ENCODE measurements around the gene RPL12. TPM values are rescaled to one million over a fixed set of nuclear protein-coding genes. Genes with fewer than 3 reads are reported as not detected.
"Not testable (repeated sequence)": the region's sequence is repeated elsewhere in the genome, so short reads cannot be mapped to it uniquely, and the experiment has no call there.

Gene RPL12
- polyA plus RNA-seq, 1 donor: 3,060 TPM

- Histone ChIP-seq H3K4me1 (ENCODE audit: control insufficient read depth, insufficient read depth, low read length) (no peaks in the 10 kb centered on the region), H3K9me3 (ENCODE audit: control insufficient read depth, low read depth, low read length) (no peaks in the 10 kb centered on the region), H3K4me3 (ENCODE audit: low read length) (no peak overlapping the region), H3K27ac (ENCODE audit: low read length) (no peak overlapping the region), H3K36me3 (ENCODE audit: control insufficient read depth, insufficient read depth, low read length) (peaks cover 38% of the 10 kb centered on the region), H3K27me3 (ENCODE audit: control insufficient read depth, insufficient read depth, low read length) (no peaks in the 10 kb centered on the region)
- WGBS (ENCODE audit: insufficient coverage, low lambda C conversion rate): no CpG with 5 or more reads among the region's 5 CpGs
- DNase-seq: no peak
These were observed 23.4 kb upstream of the RPL12 start for GRCh38 chr9:127474592-127474991.

- H3K4me1 ChIP-seq (ENCODE audit: control insufficient read depth, insufficient read depth, low read length): no peaks in the 10 kb centered on the region
- H3K27ac ChIP-seq (ENCODE audit: low read length): no peak overlapping the region
- H3K4me3 ChIP-seq (ENCODE audit: low read length): no peak overlapping the region
- no CpG with 5 or more reads among the region's 4 CpGs for WGBS (ENCODE audit: insufficient coverage, low lambda C conversion rate)
- H3K27me3 ChIP-seq (ENCODE audit: control insufficient read depth, insufficient read depth, low read length): no peaks in the 10 kb centered on the region
- H3K9me3 ChIP-seq (ENCODE audit: control insufficient read depth, low read depth, low read length): no peaks in the 10 kb centered on the region
- H3K36me3 ChIP-seq (ENCODE audit: control insufficient read depth, insufficient read depth, low read length): peaks cover 32% of the 10 kb centered on the region
- DNase-seq: no peak
These were observed 22.7 kb upstream of the RPL12 start for GRCh38 chr9:127473932-127474331.

GRCh38 chr9:127473501-127473900, 22.3 kb upstream of the RPL12 start:
- no peak overlapping the region for H3K27ac ChIP-seq (ENCODE audit: low read length)
- peaks cover 28% of the 10 kb centered on the region for H3K36me3 ChIP-seq (ENCODE audit: control insufficient read depth, insufficient read depth, low read length)
- no peaks in the 10 kb centered on the region for H3K4me1 ChIP-seq (ENCODE audit: control insufficient read depth, insufficient read depth, low read length)
- no peak for DNase-seq
- WGBS (ENCODE audit: insufficient coverage, low lambda C conversion rate): no CpG with 5 or more reads among the region's 10 CpGs
- H3K9me3 ChIP-seq (ENCODE audit: control insufficient read depth, low read depth, low read length): no peaks in the 10 kb centered on the region
- no peaks in the 10 kb centered on the region for H3K27me3 ChIP-seq (ENCODE audit: control insufficient read depth, insufficient read depth, low read length)
- H3K4me3 ChIP-seq (ENCODE audit: low read length): no peak overlapping the region

- DNase-seq: no peak
- H3K27ac ChIP-seq (ENCODE audit: low read length): no peak overlapping the region
- peaks cover 30% of the 10 kb centered on the region for H3K36me3 ChIP-seq (ENCODE audit: control insufficient read depth, insufficient read depth, low read length)
- no peaks in the 10 kb centered on the region for H3K4me1 ChIP-seq (ENCODE audit: control insufficient read depth, insufficient read depth, low read length)
- no peaks in the 10 kb centered on the region for H3K27me3 ChIP-seq (ENCODE audit: control insufficient read depth, insufficient read depth, low read length)
- no peaks in the 10 kb centered on the region for H3K9me3 ChIP-seq (ENCODE audit: control insufficient read depth, low read depth, low read length)
- WGBS (ENCODE audit: insufficient coverage, low lambda C conversion rate): no CpG with 5 or more reads among the region's 3 CpGs
- H3K4me3 ChIP-seq (ENCODE audit: low read length): no peak overlapping the region
These were observed 19.5 kb upstream of the RPL12 start for GRCh38 chr9:127470662-127471061.

- Histone ChIP-seq H3K9me3 (ENCODE audit: control insufficient read depth, low read depth, low read length) (no peaks in the 10 kb centered on the region), H3K27ac (ENCODE audit: low read length) (no peak overlapping the region), H3K4me3 (ENCODE audit: low read length) (no peak overlapping the region), H3K27me3 (ENCODE audit: control insufficient read depth, insufficient read depth, low read length) (no peaks in the 10 kb centered on the region), H3K36me3 (ENCODE audit: control insufficient read depth, insufficient read depth, low read length) (peaks cover 35% of the 10 kb centered on the region), H3K4me1 (ENCODE audit: control insufficient read depth, insufficient read depth, low read length) (no peaks in the 10 kb centered on the region)
- whole genome bisulfite sequencing (ENCODE audit: insufficient coverage, low lambda C conversion rate): no CpG with 5 or more reads among the region's 14 CpGs
- DNase-seq: no peak
These were observed 16.4 kb upstream of the RPL12 start for GRCh38 chr9:127467621-127468020.

GRCh38 chr9:127466407-127466917, 15.3 kb upstream of the RPL12 start:
- H3K36me3 ChIP-seq (ENCODE audit: control insufficient read depth, insufficient read depth, low read length): peaks cover 46% of the 10 kb centered on the region
- not testable (repeated sequence) for DNase-seq; H3K9me3 ChIP-seq (ENCODE audit: control insufficient read depth, low read depth, low read length); H3K4me3 ChIP-seq (ENCODE audit: low read length); H3K4me1 ChIP-seq (ENCODE audit: control insufficient read depth, insufficient read depth, low read length); H3K27ac ChIP-seq (ENCODE audit: low read length); H3K27me3 ChIP-seq (ENCODE audit: control insufficient read depth, insufficient read depth, low read length)
- WGBS (ENCODE audit: insufficient coverage, low lambda C conversion rate): 100% methylated on average over 2 of the region's 5 CpGs

GRCh38 chr9:127463911-127464310, 12.7 kb upstream of the RPL12 start:
- no peak for DNase-seq
- Histone ChIP-seq H3K4me1 (ENCODE audit: control insufficient read depth, insufficient read depth, low read length) (no peaks in the 10 kb centered on the region), H3K4me3 (ENCODE audit: low read length) (no peak overlapping the region), H3K27ac (ENCODE audit: low read length) (no peak overlapping the region), H3K36me3 (ENCODE audit: control insufficient read depth, insufficient read depth, low read length) (peaks cover 61% of the 10 kb centered on the region), H3K9me3 (ENCODE audit: control insufficient read depth, low read depth, low read length) (no peaks in the 10 kb centered on the region), H3K27me3 (ENCODE audit: control insufficient read depth, insufficient read depth, low read length) (no peaks in the 10 kb centered on the region)
- no CpG with 5 or more reads among the region's 7 CpGs for WGBS (ENCODE audit: insufficient coverage, low lambda C conversion rate)

GRCh38 chr9:127463382-127463781, 12.2 kb upstream of the RPL12 start:
- no peak overlapping the region for H3K4me3 ChIP-seq (ENCODE audit: low read length)
- H3K4me1 ChIP-seq (ENCODE audit: control insufficient read depth, insufficient read depth, low read length): no peaks in the 10 kb centered on the region
- H3K27me3 ChIP-seq (ENCODE audit: control insufficient read depth, insufficient read depth, low read length): no peaks in the 10 kb centered on the region
- no peak overlapping the region for H3K27ac ChIP-seq (ENCODE audit: low read length)
- H3K9me3 ChIP-seq (ENCODE audit: control insufficient read depth, low read depth, low read length): no peaks in the 10 kb centered on the region
- WGBS (ENCODE audit: insufficient coverage, low lambda C conversion rate): no CpG with 5 or more reads among the region's 3 CpGs
- no peak for DNase-seq
- H3K36me3 ChIP-seq (ENCODE audit: control insufficient read depth, insufficient read depth, low read length): peaks cover 62% of the 10 kb centered on the region

GRCh38 chr9:127458921-127459320, 7.7 kb upstream of the RPL12 start:
- WGBS (ENCODE audit: insufficient coverage, low lambda C conversion rate): no CpG with 5 or more reads among the region's 9 CpGs

GRCh38 chr9:127457191-127457878, 6.1 kb upstream of the RPL12 start:
- Histone ChIP-seq H3K9me3 (ENCODE audit: control insufficient read depth, low read depth, low read length) (no peaks in the 10 kb centered on the region), H3K36me3 (ENCODE audit: control insufficient read depth, insufficient read depth, low read length) (peaks cover 48% of the 10 kb centered on the region), H3K27ac (ENCODE audit: low read length) (no peak overlapping the region), H3K27me3 (ENCODE audit: control insufficient read depth, insufficient read depth, low read length) (no peaks in the 10 kb centered on the region), H3K4me1 (ENCODE audit: control insufficient read depth, insufficient read depth, low read length) (peaks cover 5% of the 10 kb centered on the region), H3K4me3 (ENCODE audit: low read length) (no peak overlapping the region)
- WGBS (ENCODE audit: insufficient coverage, low lambda C conversion rate): no CpG with 5 or more reads among the region's 17 CpGs
- no peak for DNase-seq

More at GRCh38 chr9:127458921-127459320, 7.7 kb upstream of the RPL12 start:
- Histone ChIP-seq H3K27ac (ENCODE audit: low read length) (no peak overlapping the region), H3K4me1 (ENCODE audit: control insufficient read depth, insufficient read depth, low read length) (no peaks in the 10 kb centered on the region), H3K36me3 (ENCODE audit: control insufficient read depth, insufficient read depth, low read length) (peaks cover 62% of the 10 kb centered on the region), H3K4me3 (ENCODE audit: low read length) (no peak overlapping the region), H3K9me3 (ENCODE audit: control insufficient read depth, low read depth, low read length) (no peaks in the 10 kb centered on the region), H3K27me3 (ENCODE audit: control insufficient read depth, insufficient read depth, low read length) (no peaks in the 10 kb centered on the region)
- DNase-seq: no peak
